ENCODE results near the gene AKAP17A. TPM values are rescaled to one million over a fixed set of nuclear protein-coding genes. Genes with fewer than 3 reads are reported as not detected.

AKAP17A gene, protein sequence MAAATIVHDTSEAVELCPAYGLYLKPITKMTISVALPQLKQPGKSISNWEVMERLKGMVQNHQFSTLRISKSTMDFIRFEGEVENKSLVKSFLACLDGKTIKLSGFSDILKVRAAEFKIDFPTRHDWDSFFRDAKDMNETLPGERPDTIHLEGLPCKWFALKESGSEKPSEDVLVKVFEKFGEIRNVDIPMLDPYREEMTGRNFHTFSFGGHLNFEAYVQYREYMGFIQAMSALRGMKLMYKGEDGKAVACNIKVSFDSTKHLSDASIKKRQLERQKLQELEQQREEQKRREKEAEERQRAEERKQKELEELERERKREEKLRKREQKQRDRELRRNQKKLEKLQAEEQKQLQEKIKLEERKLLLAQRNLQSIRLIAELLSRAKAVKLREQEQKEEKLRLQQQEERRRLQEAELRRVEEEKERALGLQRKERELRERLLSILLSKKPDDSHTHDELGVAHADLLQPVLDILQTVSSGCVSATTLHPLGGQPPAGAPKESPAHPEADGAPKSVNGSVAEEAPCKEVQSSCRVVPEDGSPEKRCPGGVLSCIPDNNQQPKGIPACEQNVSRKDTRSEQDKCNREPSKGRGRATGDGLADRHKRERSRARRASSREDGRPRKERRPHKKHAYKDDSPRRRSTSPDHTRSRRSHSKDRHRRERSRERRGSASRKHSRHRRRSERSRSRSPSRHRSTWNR
- total RNA-seq, result 10 to 100 TPM; 17.2 to 22.0 TPM

GRCh38 chrX:1591102-1591862 lies at the start of gene AKAP17A:
TSS of gene AKAP17A (plus strand) at chrX:1591604. CDS start at chrX:1593463, 1,859 bp downstream.

DNA sequence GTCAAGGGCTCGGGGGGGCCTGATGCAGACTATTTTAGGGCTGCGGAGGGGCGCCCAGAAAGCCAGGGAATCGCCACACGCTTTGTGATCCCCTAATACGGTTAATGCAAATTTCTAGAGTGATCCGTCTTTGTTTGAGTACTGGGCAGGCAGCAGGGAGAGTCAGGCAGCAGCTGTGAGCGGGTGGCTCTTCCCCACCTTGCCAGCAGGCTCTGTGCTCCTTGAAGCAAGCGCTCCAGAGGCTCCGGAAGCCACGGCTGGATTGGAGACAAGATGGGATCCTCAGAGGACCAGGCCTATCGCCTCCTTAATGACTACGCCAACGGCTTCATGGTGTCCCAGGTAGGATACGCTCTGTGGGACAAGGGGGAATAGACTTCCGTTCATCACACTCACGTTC lies 23.5 kb downstream of the AKAP17A start, which contains the start of gene ASMT:
Gene ASMT, plus strand, starts transcription at position 133 of the 400 bp plus-strand sequence. Its CDS starts 141 bp downstream, at position 274.

Other genes with a start within 250 kb of the AKAP17A start
- gene SLC25A6, start 199.5 kb upstream of the AKAP17A start, total RNA-seq, result 100 to 1,000 TPM; 157 to 194 TPM
- 1 to 10 TPM; 7.0 to 8.9 TPM for gene ASMTL, start 138.7 kb upstream of the AKAP17A start, total RNA-seq
- gene P2RY8, start 54.4 kb upstream of the AKAP17A start, total RNA-seq, result not detected
- not detected for gene ASMT, start 23.5 kb downstream of the AKAP17A start, total RNA-seq

Data from melanocyte of skin (primary cell).